Cardiac fibroblast (primary cell): ENCODE results near the gene TH.
"Not testable (repeated sequence)": the region's sequence is repeated elsewhere in the genome, so short reads cannot be mapped to it uniquely, and the experiment has no call there.

Experiments
- DNase-seq, 2 donors: peaks; one replicate each; pipeline versions ENCODE4 v3.0.0 to v3.0.0-alpha.2; 2010; ENCODE audit warnings: low read depth in 2 of 2
- H3K4me3 ChIP-seq, 2 donors: replicated peaks in 1 of 2; 1 replicate in 1 of 2; 2 replicates in 1 of 2; pipeline ENCODE4 v1.5.1; 2011; ENCODE audit warnings: low read depth in 2 of 2, low read length in 2 of 2, mild to moderate bottlenecking in 2 of 2, moderate library complexity in 1 of 2
- TF ChIP-seq, protein P1 (sequence below): IDR thresholded peaks from one replicate; pipeline ENCODE4 v1.5.1; 2011; ENCODE audit warnings: low read depth, mild to moderate bottlenecking, low read length, inconsistent platforms

The TH gene

DNA sequence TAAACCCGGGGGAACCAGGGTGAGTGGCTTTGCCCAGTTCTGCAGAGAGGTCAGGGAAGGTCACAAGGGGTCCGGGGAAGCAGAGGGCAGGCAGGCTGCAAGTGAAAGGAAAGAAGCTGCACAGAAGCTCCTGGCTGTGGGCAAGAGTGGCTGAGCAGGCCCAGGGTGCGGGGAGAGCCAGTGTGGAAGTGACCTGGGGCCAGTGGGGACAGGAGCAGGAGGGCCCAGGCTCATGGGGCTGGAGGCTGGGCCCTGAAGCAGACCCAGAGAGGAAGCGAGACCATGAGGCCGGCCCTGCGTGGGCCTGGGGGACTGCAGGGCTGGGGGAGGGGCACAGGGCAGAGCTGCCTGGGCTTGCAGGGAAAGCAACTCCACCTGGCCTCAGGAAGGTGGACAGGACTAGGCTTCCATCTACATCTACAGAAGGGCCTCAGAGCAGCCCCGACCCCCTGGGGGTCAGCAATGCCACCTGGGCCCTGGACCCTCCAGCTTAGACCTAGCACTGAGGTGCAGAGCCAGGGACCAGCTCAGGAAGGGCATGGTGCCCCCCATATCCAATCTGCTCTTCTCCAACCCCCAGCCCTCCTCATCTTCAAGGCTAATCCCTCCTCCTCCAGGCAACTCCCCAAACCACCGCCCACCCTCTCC lies 44.0 kb downstream of the TH start:
- DNase-seq, result no peak
- TF ChIP-seq, protein P1, sequence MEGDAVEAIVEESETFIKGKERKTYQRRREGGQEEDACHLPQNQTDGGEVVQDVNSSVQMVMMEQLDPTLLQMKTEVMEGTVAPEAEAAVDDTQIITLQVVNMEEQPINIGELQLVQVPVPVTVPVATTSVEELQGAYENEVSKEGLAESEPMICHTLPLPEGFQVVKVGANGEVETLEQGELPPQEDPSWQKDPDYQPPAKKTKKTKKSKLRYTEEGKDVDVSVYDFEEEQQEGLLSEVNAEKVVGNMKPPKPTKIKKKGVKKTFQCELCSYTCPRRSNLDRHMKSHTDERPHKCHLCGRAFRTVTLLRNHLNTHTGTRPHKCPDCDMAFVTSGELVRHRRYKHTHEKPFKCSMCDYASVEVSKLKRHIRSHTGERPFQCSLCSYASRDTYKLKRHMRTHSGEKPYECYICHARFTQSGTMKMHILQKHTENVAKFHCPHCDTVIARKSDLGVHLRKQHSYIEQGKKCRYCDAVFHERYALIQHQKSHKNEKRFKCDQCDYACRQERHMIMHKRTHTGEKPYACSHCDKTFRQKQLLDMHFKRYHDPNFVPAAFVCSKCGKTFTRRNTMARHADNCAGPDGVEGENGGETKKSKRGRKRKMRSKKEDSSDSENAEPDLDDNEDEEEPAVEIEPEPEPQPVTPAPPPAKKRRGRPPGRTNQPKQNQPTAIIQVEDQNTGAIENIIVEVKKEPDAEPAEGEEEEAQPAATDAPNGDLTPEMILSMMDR, result no peak
- no peak overlapping the region for H3K4me3 ChIP-seq

DNA sequence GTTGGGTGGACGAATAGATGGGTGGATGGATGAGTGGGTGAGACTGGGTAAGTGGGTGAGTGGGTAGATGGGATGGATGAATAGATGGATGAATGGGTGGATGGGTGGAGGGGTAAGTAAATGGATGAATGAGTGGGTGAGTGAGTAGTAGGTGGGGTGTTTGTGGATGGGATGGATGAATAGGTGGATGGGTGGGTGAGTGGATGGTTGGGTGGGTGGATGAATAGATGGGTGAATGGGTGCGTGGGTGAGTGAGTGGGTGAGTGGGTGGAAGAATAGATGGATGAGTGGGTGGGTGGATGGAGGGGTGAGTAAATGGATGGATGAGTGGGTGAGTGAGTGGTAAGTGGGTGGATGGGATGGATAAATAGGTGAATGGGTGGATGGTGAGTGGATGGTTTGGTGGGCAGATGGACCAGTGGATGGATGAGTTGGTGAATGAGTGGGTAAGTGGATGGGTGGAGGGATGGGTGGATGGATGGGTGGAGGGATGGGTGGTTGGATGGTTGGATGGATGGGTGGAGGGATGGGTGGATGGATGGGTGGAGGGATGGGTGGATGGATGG lies 45.0 kb downstream of the TH start:
- TF ChIP-seq, protein P1, result no peak
- DNase-seq, result no peak

DNA sequence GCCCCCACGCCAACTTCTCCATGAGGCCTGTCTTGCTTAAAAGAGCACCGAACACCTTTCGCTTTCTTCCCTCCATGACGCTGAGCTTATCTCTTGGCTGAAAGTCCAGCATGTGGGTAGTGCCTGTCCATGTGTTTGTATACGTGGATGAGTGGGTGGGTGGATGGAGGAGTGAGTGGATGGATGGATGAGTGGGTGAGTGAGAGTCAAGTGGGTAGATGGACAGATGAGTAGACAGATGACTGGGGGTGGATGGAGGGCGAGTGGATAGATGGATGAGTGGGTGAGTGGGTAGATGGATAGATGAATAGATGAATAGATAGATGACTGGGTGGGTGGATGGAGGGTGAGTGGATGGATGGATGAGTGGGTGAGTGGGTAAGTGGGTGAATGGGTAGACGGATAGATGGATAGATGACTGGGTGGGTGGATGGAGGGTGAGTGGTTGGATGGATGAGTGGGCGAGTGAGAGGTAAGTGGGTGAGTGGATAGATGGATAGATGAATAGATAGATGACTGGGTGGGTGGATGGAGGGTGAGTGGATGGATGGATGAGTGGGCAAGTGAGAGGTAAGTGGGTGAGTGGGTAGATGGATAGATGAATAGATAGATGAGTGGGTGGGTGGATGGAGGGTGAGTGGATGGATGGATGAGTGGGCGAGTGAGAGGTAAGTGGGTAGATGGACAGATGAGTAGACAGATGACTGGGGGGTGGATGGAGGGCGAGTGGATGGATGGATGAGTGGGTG lies 46.7 kb downstream of the TH start:
- H3K4me3 ChIP-seq, result not testable (repeated sequence)

More for the DNA sequence above, 45.0 kb downstream of the TH start:
- no peak overlapping the region for H3K4me3 ChIP-seq

DNA sequence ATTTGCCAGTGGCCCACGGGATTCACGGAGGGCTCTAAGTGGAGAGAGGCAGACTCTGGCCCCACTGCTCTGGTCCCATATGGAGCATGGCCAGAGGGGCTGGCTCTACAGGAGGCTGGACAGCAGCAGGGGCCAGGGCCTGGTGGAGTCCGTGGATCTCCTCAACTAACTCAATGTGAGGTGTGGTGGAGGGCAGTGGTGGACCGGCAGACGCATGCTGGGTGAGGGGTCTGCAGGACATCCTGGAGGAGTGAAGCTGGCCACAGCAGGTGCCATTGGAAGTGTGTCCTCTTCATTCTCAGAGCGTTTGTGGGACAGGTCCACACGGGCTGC lies 48.0 kb downstream of the TH start:
- TF ChIP-seq, protein P1, result no peak
- H3K4me3 ChIP-seq, result no peak overlapping the region
- no peak for DNase-seq

More for the DNA sequence above, 46.7 kb downstream of the TH start:
- DNase-seq, result not testable (repeated sequence)

DNA sequence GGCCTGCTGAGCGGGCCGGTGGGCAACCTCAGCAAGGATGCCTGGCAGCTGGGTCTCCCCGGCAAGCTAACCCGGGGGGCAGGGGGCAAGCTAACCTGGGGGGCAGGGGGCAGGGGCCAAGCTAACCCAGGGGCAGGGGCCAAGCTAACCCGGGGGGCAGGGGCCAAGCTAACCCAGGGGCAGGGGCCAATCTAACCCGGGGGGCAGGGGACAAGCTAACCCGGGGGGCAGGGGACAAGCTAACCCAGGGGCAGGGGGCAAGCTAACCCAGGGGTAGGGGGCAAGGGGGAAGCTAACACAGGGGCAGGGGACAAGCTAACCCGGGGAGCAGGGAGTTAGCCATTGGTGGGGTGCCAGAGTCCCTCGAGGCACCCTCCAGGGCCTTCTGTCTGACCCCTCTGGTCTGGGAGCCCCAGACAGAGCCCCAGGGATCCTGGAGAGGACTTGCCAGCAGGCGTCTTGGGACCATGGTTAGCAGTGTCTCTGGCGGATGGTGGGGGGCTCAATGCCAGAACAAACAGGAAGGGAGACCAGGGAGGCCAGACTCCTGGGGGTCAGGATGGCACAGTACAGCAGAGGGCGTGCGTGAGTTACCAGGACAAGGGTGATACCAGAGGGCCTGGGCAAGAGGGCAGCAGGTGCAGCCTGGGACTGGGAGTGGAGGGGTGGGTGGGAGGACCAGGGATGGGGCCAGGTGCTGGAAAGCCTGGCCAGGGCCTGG lies 48.5 kb downstream of the TH start:
- DNase-seq, result no peak
- no peak overlapping the region for H3K4me3 ChIP-seq
- TF ChIP-seq, protein P1, result no peak

DNA sequence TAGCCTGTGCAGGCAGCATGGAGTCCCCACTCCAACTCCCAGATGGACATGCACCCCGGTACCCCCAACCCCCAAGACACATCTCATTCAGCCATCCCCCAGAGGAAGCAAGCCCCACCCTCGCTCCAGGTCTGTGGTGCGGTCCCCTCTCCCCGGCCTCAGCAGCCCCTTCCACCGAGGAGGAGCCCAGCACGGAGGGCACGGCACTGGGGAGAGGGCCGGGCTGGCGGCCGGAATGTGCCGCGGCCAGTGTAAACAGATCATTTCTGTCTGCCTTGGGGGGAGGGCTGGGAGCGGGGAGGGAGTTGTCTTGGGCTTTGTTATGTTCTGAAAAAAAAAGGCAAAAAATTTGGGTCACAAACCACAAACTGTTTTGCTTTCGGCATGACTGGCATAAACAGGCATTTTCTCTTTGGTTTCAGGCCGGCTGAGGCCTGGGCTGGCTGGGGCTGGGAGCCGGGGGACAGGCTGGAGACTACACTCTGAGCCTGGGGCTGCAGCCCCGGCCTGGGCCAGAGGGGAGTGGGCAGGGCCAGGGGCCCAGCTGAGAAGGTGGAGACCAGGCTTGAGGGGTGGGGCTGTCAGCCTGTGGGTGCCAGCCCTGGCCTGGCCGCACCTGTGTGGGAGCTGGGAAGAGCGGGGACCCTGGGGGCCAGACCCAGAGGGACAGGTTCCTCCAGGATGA lies 49.3 kb downstream of the TH start:
- H3K4me3 ChIP-seq, result no peak overlapping the region
- TF ChIP-seq, protein P1, result no peak
- peak; percentile 19 to 57 for DNase-seq
